ENCODE results near the gene CDADC1.

The CDADC1 gene

DNA sequence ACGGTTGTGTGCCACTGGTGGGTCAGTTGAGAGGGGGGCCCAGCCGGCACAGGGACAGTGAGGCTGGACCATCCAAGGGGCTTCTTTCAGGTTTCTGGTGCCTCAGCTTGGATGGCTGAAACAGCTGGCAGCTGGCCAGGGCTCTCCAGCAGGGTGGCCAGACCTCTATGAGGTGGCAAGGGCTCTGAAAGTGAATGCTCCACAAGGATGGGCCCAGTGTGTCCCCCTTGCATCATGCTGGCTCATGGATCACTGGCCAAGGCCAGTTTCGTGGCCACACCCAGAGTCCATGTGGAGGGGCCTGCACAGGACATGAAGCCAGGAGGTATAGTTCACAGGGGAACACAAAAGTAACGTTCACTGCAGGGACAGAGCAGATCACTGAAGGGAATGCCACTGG, 49.6 kb downstream of the CDADC1 start:
- no peak for DNase-seq

DNA sequence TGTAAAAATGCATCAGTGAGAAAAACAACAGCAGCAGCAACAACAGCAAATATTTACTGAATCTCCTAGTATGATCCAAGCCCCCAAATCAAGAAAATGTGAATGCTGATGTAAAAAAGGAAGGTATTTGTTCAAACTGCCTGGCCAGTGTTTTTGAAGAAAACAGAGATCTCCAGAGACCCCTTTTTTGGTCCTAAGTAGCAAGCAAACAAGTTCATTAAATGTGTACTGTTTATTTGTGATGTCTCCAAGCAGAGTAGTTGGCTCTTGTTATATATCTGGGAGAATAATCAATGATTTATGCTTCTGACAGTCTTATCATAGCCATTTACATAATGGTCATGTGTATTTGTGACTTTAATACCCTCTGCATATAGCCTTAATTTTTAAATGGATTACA, 50.7 kb downstream of the CDADC1 start:
- no peak for DNase-seq

DNA sequence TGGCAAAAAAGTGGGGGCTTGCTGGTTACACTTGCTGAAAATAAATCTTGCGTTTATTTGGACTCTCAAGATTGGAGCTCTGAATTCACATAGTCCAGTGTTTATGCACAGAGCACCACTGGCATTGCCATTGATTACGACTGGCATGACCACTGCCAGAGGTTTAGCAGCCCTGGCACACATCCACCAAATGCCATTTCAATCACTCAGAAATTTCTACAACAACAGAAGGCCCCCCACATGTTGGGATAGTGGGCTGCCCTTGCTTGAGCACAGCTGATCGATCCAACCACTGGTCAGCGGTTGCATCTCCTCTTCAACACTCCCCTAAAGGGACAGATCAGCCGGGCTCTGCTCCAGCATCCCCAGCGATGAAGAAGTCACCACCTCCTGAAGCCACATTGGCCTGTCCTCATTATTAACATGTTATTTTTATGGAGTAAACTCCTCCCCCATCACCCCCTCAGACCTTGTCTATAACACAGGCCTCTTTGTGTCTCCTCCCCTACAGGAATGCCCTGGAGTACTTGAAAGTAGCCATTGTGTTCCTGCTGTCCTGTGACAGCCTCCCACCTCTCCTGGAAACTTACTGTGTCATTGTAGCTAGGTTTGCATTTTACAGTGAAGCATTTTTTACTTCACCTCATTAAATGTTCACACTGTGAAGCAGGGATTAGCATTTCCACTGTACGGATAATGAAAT, 51.3 kb downstream of the CDADC1 start:
- no peak for DNase-seq

DNA sequence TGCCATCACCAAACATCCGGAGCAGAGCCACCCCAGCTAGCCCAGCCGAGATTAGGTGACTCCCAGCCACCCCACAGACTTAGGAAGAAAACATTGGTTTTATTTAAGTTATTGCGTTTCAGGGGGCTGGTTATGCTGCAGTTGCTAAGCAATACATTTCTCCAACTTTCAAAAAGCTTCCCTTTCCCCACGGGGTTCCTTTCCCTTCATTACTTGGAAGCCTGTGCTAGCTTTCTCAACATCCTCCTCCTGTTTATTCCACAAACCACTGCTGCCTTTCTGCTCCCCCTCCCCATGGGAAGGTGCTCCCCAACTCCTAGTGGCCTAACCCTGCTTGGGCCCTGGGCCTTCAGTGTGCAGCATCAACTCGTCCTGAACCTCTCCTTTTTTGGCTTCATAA, 52.6 kb downstream of the CDADC1 start:
- DNase-seq, result no peak

DNA sequence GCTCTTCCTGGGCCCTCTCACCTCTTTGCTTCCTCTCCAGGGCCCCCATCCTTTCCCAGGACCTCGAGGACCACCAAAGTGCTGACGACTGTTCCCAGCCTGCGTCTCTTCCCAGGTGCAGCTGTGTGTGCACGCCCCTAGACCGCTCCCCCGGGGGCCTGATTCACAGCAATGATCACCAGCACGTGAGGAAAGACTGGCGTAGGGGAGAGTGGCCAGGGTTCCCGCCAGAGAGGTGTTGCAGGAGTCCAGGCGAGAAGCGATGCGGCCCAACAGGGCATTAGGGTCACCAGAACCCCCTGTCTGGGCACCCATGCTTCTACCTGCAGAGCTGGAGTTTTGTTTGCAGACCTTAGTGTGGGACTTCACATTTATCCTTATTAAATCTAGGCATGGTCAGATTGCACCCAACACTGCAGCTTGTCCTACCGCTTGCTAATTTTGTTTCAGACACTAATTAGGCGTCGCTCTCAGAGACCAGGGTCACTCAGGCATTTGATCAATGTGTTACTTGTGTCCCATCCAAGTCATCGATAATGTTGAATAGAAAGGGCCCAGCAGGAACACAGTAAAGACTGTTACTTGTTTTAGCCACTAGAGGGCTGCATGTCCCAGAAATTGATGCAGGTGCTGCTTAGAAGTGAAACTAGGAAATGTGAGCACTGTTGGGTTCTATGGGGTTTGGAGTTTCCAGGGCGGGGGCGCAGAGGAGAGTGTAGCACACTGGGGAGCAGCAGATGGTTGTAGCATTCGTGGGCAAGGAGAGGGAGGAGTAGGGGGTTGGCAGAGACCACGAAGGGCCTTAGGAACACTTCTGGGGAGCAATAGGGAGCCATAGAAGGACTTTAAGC, 53.2 kb downstream of the CDADC1 start:
- peak; percentile 84 for DNase-seq

DNA sequence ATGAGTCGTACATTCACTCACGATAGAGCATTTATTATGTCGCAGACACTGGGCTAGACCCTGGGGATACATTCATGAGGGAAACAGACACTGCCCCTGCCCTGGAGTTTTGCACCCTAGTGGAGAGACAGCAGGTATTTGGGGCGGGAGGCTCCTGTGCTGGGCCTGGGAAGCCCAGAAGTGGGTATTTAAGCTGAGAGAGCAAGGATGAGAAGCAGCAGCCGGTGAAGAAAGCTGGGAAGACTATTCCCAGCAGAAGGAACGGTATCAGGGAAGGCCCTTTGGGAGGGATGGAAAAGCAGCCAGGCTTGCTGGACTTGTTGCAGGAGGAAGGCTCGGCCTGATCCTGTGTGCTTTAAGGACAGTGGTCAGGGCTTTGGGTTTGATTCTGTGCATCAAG, 54.5 kb downstream of the CDADC1 start:
- no peak for DNase-seq

DNA sequence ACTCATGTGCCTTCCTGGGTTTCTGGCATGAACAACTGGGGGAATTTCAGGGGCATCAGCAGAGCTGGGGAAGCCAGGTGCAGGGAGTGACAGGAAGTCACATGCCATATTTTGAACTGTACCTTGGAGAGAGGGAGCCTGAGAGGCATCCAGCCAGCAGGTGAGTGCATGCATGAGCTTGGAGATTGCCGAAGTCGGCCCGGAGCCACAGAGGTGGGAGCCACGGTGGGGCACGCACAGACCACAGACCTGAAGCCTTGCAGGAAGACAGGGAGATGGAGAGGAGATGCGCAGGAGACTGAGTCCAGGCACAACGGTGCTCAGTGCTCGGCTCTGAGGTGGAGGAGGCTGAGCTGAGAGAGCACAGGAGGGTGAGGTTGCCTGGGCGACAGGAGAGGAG, 55.1 kb downstream of the CDADC1 start:
- no peak for DNase-seq

DNA sequence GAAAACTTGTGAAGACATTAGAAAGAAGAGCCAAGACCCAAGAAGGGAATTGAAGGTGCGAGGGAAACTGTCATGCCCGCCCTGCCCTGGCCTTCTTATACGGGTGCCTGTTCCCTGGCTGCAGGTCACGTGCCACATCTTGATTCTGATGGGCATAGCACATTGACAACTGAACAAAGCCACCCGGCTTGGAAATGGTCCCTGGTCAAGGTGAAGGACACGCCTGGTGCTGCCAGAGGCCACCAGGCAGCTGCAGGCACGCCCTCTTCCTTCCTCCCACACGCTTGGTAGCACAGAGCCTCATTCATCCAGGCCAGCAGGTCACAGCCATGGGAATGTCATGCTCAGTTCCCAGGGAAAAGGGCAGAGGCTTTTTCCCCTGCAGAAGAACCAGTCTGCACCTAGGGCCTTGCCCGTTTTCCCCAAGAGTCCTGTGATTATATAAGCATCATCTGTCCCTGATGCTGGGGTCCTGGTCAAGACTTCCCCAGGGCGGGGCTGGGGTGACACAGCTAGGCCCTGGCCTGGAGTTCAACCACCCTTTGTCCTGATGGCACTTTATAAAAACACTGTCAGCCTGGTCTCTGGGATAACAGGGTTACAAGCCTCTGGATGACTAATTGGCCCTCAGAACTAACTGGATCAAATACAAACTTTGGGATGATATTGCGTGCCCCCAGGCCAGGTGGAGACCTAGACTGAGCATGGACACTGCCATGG, 56.0 kb downstream of the CDADC1 start:
- no peak for DNase-seq

DNA sequence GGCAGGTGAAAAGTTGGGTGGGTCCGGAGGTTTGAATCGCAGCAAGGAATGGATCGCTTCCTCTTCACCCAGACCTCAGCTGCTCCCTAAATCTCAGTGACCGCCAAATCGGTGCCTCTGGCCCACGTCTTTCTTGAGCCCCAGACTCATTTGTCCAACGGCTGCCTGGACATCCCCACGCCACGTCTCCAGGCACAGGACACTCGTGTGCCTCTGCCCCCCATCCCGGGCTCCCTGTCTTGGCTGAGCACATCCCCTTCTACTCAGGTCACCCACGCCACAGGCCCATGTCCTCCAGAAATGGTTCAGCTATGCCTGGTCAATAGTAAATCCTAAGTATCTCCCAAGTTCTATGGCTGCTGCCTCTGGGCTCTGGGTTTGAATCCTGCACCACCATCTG, 56.6 kb downstream of the CDADC1 start:
- DNase-seq, result no peak

DNA sequence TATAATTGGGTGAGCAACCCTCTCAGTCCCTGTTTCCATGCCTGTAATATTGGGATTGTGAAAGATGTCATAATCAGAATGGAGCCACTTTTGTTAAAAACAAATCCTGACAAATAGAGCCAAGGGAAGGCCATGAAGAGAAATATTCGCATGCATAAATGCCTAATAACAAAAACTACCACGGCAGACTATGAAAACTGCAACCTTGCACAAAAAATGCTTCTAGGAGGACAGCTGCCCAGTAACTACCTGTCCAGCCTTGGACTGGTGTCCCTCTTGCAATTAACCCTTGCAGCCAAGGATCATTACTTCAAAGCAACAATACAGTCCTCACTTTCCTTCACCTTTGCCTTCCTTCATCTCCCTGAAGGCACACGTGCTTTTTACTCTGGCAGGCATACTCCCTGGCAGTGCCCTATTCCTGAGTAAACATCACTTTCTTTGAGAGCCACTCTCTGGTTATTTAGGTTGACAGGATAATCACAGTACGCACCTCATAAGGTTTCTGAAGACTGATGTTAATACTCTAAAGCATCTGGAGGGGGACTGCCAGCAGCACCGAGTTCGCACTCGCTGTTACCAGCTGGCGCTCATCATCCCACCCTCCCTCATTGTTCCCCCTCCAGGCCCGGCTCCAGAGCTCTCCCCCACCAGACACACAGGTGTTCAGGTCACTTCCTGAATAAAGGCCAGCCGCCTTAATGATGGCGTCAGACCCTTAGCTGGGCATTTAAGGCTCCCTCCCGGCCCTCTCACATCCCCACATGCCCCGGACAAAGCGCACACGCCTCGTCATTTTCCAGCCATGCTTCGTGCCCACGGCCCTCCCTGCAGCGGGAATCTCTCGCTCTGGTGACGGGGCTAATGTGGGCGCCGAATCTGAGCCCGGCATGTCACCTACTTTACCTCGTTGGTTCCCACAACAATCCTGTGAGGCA, 57.3 kb downstream of the CDADC1 start:
- peak; percentile 29 for DNase-seq

DNA sequence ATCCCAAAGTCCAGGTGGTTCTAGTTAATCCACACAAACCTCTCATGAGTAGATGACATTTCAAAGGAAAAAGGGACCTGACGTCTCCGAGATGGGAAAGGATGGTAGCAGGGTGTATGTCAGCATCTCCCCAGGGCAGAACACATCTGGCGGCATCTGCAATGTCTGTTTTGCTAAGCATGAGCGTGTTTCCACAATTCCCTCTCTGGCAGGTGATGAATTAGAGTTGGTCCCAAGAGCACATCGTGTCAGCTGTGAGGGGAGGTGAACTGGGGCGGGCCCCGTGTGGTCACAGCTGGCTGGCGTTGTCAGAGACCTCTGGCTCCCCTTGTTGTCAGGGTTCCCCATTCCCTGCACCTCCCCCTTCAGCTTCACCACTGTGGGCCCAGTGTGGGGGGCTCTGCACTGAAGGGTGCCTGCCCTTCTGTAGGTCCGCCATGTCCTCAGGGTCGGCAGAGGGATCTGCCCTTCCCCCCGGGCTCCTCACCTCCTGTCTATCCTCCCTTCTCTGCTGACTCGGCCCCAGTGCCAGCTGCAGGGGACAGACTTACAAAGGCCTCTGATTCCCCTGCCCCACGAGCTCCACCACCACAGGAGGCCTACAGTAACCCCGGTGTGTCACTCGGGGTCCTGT, 58.2 kb downstream of the CDADC1 start:
- no peak for DNase-seq

DNA sequence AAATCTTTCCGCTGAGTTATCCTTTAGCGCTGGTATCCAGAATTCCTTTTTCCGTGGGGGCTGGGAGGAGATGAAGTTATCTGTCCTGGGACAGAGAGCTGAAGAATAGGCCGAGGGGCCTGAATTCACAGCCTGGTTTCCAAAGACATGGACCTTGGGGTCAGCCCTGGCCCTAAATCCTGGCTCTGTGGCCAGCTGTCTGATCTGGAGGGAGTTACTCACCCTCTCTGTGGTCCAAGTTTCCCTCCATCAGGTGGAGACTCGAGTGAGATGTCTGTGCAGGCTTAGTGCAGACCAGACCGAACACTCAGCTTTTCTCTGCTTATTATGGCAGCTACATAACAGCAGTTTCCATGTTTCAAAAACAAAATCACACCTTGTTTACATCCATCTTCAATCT, 59.6 kb downstream of the CDADC1 start:
- no peak for DNase-seq

DNA sequence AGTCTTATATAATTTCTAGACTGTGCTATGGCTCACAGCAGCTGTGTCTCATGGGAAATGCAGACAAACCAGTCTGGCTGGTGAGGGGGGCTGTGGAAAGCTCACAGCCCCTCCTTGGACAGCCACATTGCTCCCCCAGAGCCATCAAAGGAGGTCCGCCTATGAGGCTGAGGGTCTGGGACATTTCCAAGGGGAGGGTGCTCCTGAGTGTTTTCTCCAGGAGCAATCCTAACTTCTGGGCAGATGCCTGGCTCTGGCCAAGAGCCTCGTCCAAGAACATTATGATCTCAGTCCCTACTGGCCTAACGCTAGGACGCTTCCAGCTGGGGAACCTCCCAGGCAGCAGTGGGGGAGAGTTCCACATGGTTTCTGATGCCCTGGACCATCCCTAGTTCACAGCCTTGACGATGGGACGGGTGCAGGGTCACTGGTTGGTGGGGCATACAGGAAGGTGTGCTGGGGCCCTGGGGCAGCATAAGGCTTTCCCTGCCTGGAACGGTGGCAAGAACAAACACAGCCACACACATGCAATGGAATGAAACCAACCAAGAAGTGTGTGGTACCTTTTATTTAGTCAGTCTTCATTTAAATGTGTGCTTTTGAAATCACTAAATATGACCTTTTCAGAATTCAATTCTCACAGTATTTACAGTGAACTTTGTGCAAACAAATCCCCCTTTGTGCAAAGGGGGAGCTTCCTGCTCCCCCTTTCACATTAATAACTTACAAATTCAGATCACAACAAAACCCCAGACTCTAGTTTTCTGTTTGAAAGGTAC, 60.6 kb downstream of the CDADC1 start:
- DNase-seq, result no peak

DNA sequence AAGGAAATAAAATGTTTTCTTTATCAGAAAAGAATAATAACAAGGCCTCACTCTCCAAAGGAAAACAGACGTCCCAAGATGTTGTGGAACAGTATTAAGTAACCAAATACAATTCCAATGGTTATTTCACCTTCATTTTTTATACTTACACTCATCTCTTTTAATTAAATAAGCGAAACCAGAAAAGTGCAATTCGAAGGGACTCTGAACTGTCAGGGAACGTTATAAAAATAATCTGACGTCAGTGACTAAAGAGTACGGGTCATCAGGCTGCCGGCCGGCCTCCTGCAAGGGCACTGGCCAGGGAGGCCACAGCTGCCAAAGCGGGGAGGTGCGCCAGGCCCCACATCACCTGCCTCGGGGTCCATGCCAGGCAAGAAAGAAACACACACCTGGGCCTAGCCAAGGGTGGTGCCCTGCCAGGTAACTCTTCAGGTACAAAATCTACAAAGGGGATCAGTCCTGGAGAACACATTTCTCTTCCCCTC, 61.2 kb downstream of the CDADC1 start:
- DNase-seq, result no peak

DNA sequence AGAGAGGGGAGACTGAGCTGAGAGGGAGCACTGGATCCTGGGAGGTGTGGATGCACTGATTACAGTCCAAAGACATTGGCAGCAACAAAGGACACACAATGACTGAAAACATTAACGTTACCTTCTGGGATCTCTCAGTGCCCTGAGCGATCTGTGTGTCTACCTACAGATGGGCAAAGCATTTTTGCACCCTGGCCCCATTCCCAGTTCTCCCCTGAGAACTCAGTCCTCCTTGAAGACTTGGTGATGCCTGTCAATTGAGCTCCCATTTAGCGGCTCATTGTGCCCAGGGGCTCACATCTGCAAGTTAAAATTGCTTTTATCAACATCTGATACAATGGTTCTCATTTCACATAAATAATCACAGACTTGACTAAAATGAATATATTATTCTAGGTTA, 62.5 kb downstream of the CDADC1 start:
- no peak for DNase-seq

DNA sequence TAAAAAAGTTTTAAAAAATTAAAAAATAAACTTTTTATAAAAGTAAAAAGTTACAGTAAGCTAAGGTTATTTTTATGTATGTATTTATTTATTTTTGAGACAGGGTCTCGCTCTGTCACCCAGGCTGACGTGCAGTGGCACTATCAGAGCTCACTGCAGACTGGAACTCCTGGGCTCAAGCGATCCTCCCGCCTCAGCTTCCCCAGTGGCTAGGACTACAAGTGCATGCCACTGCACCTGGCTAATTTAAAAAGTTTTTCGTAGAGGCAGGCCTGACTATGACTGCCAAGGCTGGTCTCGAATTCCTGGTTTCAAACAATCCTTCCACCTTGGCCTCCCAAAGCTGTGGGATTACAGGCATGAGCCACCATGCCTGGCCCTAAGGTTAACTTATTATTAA, 64.1 kb downstream of the CDADC1 start:
- no peak for DNase-seq

DNA sequence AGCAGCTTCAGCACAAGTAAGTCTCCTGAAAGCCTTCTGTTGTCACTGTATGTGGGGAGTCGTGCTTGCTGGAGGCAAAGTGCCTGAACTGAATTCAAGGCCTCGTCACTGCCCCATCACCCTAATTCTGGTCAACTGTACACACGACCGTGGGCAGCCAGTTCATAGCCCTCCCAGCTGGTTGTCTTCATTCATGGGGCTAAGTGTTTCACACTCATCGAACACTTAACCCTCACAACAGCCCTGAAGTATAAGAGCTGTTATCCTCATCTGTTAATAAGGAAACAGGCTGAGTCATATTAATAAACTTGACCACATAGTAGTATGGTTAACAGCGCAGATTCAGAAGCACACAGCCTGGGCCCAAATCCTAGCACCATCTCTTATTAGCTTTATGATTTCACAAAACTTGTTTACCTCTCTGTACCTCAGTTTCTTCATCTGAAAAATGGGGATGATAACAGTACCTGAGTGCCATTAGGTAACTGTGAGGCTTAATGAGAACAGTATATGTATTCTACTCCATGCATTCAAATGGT, 66.7 kb downstream of the CDADC1 start:
- DNase-seq, result no peak

DNA sequence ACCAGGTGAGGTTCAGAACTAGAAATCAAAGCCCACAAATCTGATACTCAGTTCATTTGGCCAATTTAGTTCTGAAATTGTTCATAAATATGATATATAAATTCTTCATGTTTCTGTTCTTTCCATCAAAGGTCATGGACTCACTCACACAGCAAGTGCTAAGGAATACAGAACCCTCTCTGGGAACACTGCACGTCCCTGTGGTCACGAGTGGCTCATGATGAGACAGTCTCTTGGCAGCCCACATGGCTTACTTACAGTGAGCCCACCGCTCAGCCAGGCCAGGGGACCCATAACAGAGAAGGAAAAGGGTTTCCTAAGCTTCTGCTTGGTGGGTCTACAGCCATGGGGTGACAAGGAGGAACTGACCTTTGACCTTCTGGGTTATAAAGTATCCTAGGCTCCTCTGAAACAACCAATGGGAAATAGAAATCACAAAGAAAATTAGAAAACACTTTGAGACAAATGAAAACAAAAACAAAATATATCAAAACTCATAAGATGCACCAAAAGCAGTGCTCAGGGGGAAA, 67.4 kb downstream of the CDADC1 start:
- no peak for DNase-seq

DNA sequence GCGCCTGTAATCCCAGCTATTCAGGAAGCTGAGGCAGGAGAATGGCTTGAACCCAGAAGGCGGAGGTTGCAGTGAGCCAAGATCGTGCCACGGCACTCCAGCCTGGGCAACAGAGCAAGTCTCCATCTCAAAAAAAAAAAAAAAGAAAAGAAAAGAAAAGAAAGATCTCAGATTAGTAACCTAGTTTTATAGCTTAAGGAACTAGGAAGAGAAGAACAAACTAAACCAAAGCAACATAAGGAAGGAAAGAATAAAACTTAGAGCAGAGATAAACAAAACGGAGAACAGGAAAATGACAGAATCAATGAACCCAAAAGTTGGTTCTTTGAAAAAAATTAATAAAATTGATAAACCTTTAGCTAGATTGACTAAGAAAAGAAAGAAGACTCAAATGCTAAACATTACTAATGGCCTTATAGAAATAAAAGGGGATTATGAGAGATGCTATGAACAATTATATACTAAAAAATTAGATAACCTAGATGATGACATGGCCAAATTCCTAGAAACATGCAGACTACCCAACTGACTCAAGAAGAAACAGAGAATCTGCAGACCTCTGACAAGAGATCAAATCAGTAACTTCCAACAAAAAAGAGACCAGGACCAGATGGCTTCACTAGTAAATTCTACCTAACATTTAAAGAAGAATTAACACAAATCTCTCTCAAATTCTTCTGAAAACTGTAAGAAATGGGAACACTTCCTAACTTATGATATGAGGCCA, 68.2 kb downstream of the CDADC1 start:
- no peak for DNase-seq

DNA sequence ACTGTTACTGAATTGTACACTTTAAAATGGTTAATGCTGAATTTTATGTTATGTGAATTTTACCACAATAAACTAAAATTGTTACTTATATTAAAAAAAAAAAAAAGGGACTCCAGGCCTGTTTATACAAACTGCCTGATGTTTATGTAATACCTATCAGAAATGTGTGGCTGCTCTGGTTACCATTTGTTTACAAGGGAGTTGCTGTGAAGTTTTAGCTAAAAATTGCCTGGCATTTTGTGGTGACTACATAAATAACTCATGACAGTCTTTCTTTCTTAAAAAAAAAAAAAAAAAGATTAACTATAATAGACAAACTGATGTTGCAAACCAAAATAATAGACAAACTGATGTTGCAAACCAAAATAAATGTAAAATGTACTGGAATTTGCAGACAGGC, 71.8 kb downstream of the CDADC1 start:
- DNase-seq, result no peak

Measured in NCI-H82 (cell line).